GM18519 (cell line): ENCODE results near the gene TNFAIP2.
"Not testable (repeated sequence)": the region's sequence is repeated elsewhere in the genome, so short reads cannot be mapped to it uniquely, and the experiment has no call there.

Experiments
- ATAC-seq: cut with Tn5 transposase; IDR thresholded peaks from one replicate; pipeline ENCODE4 v1.9.1; 2021; ENCODE audit warnings: mild to moderate bottlenecking, moderate library complexity; ENCODE audit not compliant: unreplicated experiment, low FRiP score

TNFAIP2 gene

GRCh38 chr14:103149351-103150237 lies 26.3 kb downstream of the TNFAIP2 start:
- no peak for ATAC-seq

- ATAC-seq = no peak
Measured at GRCh38 chr14:103151270-103151945, 28.1 kb downstream of the TNFAIP2 start.

- no peak for ATAC-seq
Measured at GRCh38 chr14:103155010-103155409, 31.7 kb downstream of the TNFAIP2 start.

GRCh38 chr14:103155416-103155815 lies 32.2 kb downstream of the TNFAIP2 start:
- not testable (repeated sequence) for ATAC-seq

GRCh38 chr14:103155826-103156394 lies 32.6 kb downstream of the TNFAIP2 start:
- ATAC-seq = no peak

- ATAC-seq = no peak
Measured at GRCh38 chr14:103156651-103157378, 33.6 kb downstream of the TNFAIP2 start.

GRCh38 chr14:103157969-103158368 lies 34.7 kb downstream of the TNFAIP2 start:
- ATAC-seq = no peak

GRCh38 chr14:103158688-103159087 lies 35.4 kb downstream of the TNFAIP2 start:
- ATAC-seq = no peak

GRCh38 chr14:103160321-103161053 lies 37.2 kb downstream of the TNFAIP2 start:
- no peak for ATAC-seq

- no peak for ATAC-seq
Measured at GRCh38 chr14:103161054-103161397, 37.8 kb downstream of the TNFAIP2 start.

GRCh38 chr14:103163199-103163598 lies 39.9 kb downstream of the TNFAIP2 start:
- ATAC-seq = no peak

- no peak for ATAC-seq
Measured at GRCh38 chr14:103164006-103164405, 40.7 kb downstream of the TNFAIP2 start.

- ATAC-seq = no peak
Measured at GRCh38 chr14:103164779-103165178, 41.5 kb downstream of the TNFAIP2 start.

GRCh38 chr14:103165323-103165722 lies 42.1 kb downstream of the TNFAIP2 start:
- ATAC-seq = no peak

GRCh38 chr14:103169954-103170353 lies 46.7 kb downstream of the TNFAIP2 start:
- no peak for ATAC-seq

- ATAC-seq = not testable (repeated sequence)
Measured at GRCh38 chr14:103171206-103171605, 47.9 kb downstream of the TNFAIP2 start.

GRCh38 chr14:103172921-103173320 lies 49.7 kb downstream of the TNFAIP2 start:
- no peak for ATAC-seq

GRCh38 chr14:103173887-103174286 lies 50.6 kb downstream of the TNFAIP2 start:
- not testable (repeated sequence) for ATAC-seq

GRCh38 chr14:103176176-103176575 lies 52.9 kb downstream of the TNFAIP2 start:
- not testable (repeated sequence) for ATAC-seq

- no peak for ATAC-seq
Measured at GRCh38 chr14:103177376-103177775, 54.1 kb downstream of the TNFAIP2 start.
